Stimulated activated CD4-positive, alpha-beta T cell treated with anti-CD3 and anti-CD28 coated beads, Interleukin-4, amount 100 ng/mL, for 24 hours (primary cell): ENCODE data around the gene ZNF699.

Experiments used
- DNase-seq: peaks from one replicate; pipeline ENCODE4 v3.0.0-alpha.2; 2020

The ZNF699 gene

DNA sequence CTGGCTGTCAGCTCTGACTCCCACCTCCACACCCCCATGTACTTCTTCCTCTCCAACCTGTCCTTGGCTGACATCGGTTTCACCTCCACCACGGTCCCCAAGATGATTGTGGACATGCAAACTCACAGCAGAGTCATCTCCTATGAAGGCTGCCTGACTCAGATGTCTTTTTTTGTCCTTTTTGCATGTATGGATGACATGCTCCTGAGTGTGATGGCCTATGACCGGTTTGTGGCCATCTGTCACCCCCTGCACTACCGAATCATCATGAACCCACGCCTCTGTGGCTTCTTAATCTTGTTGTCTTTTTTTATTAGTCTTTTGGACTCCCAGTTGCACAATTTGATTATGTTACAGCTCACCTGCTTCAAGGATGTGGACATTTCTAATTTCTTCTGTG, 58.4 kb downstream of the ZNF699 start:
- no peak for DNase-seq

DNA sequence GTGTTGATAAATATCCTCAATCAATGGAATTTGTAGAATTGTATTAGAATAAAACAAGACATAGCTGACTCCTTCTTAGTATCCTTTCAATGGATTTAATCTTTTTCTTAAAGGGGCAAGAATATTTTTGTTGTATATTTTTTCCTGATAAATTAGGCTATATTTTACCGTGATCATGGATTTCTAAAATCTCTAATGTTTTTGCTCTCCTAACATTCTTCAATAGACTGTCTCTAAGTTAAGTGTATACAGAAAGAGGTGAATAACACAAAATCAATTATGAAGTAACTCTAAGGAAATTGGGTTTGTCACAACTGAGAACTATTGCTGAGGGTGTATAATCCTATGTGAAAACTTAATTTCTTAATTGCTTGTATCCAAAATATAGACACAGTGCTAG, 59.0 kb downstream of the ZNF699 start, which contains the start of gene OR7E24:
TSS of gene OR7E24 (plus strand) at position 301 of the 400 bp plus-strand sequence. CDS start 114 bp downstream, outside the sequence.
- no peak for DNase-seq
